ENCODE results near the gene LRMDA. TPM values are rescaled to one million over a fixed set of nuclear protein-coding genes. Genes with fewer than 3 reads are reported as not detected.
"Not testable (repeated sequence)": the region's sequence is repeated elsewhere in the genome, so short reads cannot be mapped to it uniquely, and the experiment has no call there.

The LRMDA gene
- total and polyA plus RNA-seq, 4 experiments from 2014 or later, result not detected

DNA sequence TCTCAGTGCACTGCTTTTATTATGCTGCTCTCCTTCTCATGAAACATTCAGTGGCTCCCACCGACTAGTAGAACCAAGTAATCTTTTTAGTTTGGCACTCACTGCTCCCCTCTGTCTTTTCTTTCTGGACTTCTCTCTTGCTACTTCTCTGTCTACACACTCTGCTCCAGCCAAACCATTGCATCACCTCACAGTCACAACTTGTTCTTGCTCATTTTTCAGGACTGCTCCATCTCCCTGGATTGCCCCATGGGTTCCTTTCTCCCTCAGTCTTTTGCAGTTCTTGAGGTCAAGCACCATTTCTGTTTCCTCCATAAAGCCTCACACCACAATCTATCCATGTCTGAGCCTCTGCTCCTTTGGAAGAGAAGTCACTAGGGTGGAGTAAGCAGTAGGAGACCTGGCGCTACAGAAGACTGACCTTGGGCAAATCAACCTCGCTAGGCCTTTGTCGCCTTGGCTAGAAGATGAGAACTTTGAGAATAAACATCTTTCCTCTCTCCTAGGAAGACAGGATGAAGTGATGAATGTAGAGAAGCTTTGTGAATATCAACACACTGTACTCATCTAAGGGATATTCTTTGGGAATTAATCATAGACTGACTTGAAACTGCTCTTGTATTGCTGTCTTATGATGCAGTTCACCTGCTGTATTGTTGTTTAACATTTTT is 186.2 kb downstream of the LRMDA start:
- H3K9me3 Mint-ChIP-seq, result peaks cover 0 to 2% (median 0%) of the 10 kb centered on the region in 8 donors
- H3K4me3 Mint-ChIP-seq, result no peak overlapping the region
- DNase-seq, result no peak
- intact Hi-C loops (cut with micrococcal nuclease), result no loop called here
- no peaks in the 10 kb centered on the region for H3K36me3 ChIP-seq (ENCODE audit: insufficient read depth, low read length)
- H3K9me3 ChIP-seq (ENCODE audit: control insufficient read depth in 1 of 2, low read length in 2 of 2), result no peaks in the 10 kb centered on the region
- no peak overlapping the region for H3K4me3 ChIP-seq (ENCODE audit: low read length in 2 of 2)
- CTCF ChIA-PET (ENCODE audit: partially characterized antibody), result no interaction called here
- no peaks in the 10 kb centered on the region for H3K4me1 Mint-ChIP-seq
- H3K27ac ChIP-seq (ENCODE audit: low read depth, low read length), result no peak overlapping the region
- H3K27me3 ChIP-seq (ENCODE audit: insufficient read depth, low read length), result no peaks in the 10 kb centered on the region
- no peaks in the 10 kb centered on the region for H3K36me3 Mint-ChIP-seq
- POLR2A ChIA-PET (ENCODE audit: partially characterized antibody), result no interaction called here
- no peak overlapping the region for H3K27ac Mint-ChIP-seq
- no peaks in the 10 kb centered on the region for H3K4me1 ChIP-seq (ENCODE audit: insufficient read depth, low read length)
- H3K27me3 Mint-ChIP-seq, result peaks cover 10 to 14% of the 10 kb centered on the region in 2 donors

DNA sequence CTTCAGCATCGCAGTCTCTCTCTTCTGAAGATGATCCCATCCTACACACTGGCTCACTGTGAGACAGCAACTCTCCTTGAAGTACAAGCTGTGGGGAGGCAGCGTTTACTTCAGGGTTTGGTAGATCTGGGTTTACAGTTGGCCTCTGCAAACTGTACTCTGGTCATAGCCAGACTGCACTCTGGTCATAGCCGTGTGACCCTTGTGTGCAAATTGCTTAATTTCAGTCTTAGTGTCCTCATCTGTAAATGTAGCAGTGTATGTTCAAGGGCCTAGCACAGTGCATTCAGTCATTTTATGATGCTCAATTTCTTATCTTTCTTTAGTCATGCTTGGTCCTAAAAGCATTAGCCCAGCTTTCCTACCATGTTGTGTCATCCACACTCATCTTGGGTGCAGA is 188.2 kb downstream of the LRMDA start:
- CTCF ChIA-PET (ENCODE audit: partially characterized antibody), result no interaction called here
- Mint-ChIP-seq H3K36me3 (no peaks in the 10 kb centered on the region), H3K27me3 (peaks cover 7 to 10% of the 10 kb centered on the region in 2 donors), H3K4me3 (no peak overlapping the region), H3K9me3 (peaks cover 0 to 2% (median 0%) of the 10 kb centered on the region in 8 donors), H3K27ac (no peak overlapping the region), H3K4me1 (no peaks in the 10 kb centered on the region)
- no peaks in the 10 kb centered on the region for H3K27me3 ChIP-seq (ENCODE audit: insufficient read depth, low read length)
- intact Hi-C loops (cut with micrococcal nuclease), result no loop called here
- no peaks in the 10 kb centered on the region for H3K36me3 ChIP-seq (ENCODE audit: insufficient read depth, low read length)
- DNase-seq, result no peak
- no peak overlapping the region for H3K4me3 ChIP-seq (ENCODE audit: low read length in 2 of 2)
- no peaks in the 10 kb centered on the region for H3K9me3 ChIP-seq (ENCODE audit: control insufficient read depth in 1 of 2, low read length in 2 of 2)
- H3K4me1 ChIP-seq (ENCODE audit: insufficient read depth, low read length), result no peaks in the 10 kb centered on the region
- no peak overlapping the region for H3K27ac ChIP-seq (ENCODE audit: low read depth, low read length)
- POLR2A ChIA-PET (ENCODE audit: partially characterized antibody), result no interaction called here

GRCh38 chr10:75620356-75620755 is 188.9 kb downstream of the LRMDA start:
- Histone ChIP-seq H3K27me3 (ENCODE audit: insufficient read depth, low read length) (no peaks in the 10 kb centered on the region), H3K36me3 (ENCODE audit: insufficient read depth, low read length) (no peaks in the 10 kb centered on the region), H3K4me1 (ENCODE audit: insufficient read depth, low read length) (no peaks in the 10 kb centered on the region), H3K9me3 (ENCODE audit: control insufficient read depth in 1 of 2, low read length in 2 of 2) (no peaks in the 10 kb centered on the region), H3K27ac (ENCODE audit: low read depth, low read length) (no peak overlapping the region), H3K4me3 (ENCODE audit: low read length in 2 of 2) (no peak overlapping the region)
- CTCF ChIA-PET (ENCODE audit: partially characterized antibody), result no interaction called here
- Mint-ChIP-seq H3K36me3 (no peaks in the 10 kb centered on the region), H3K4me1 (no peaks in the 10 kb centered on the region), H3K4me3 (no peak overlapping the region), H3K27ac (no peak overlapping the region), H3K27me3 (peaks cover 6 to 10% of the 10 kb centered on the region in 2 donors), H3K9me3 (peaks cover 0 to 2% (median 0%) of the 10 kb centered on the region in 8 donors)
- intact Hi-C loops (cut with micrococcal nuclease), result no loop called here
- no peak for DNase-seq
- POLR2A ChIA-PET (ENCODE audit: partially characterized antibody), result no interaction called here

- H3K36me3 ChIP-seq (ENCODE audit: insufficient read depth, low read length); H3K36me3 Mint-ChIP-seq; H3K4me1 ChIP-seq (ENCODE audit: insufficient read depth, low read length); H3K4me1 Mint-ChIP-seq; H3K27me3 ChIP-seq (ENCODE audit: insufficient read depth, low read length); H3K9me3 ChIP-seq (ENCODE audit: control insufficient read depth in 1 of 2, low read length in 2 of 2); CTCF ChIA-PET (ENCODE audit: partially characterized antibody); H3K27ac Mint-ChIP-seq; DNase-seq; H3K27ac ChIP-seq (ENCODE audit: low read depth, low read length); intact Hi-C loops (cut with micrococcal nuclease); POLR2A ChIA-PET (ENCODE audit: partially characterized antibody); H3K4me3 ChIP-seq (ENCODE audit: low read length in 2 of 2); H3K9me3 Mint-ChIP-seq; H3K4me3 Mint-ChIP-seq: not testable (repeated sequence)
- peaks cover 6 to 10% of the 10 kb centered on the region in 2 donors for H3K27me3 Mint-ChIP-seq
Measured at GRCh38 chr10:75621003-75621402, 189.6 kb downstream of the LRMDA start.

GRCh38 chr10:75622503-75622902 is 191.1 kb downstream of the LRMDA start:
- ChIA-PET CTCF (ENCODE audit: partially characterized antibody) (no interaction called here), POLR2A (ENCODE audit: partially characterized antibody) (no interaction called here)
- H3K4me1 ChIP-seq (ENCODE audit: insufficient read depth, low read length), result no peaks in the 10 kb centered on the region
- H3K4me3 Mint-ChIP-seq, result no peak overlapping the region
- peaks cover 0 to under 1% (median 0%) of the 10 kb centered on the region in 8 donors for H3K9me3 Mint-ChIP-seq
- no peaks in the 10 kb centered on the region for H3K36me3 ChIP-seq (ENCODE audit: insufficient read depth, low read length)
- no peaks in the 10 kb centered on the region for H3K36me3 Mint-ChIP-seq
- no peaks in the 10 kb centered on the region for H3K9me3 ChIP-seq (ENCODE audit: control insufficient read depth in 1 of 2, low read length in 2 of 2)
- H3K4me1 Mint-ChIP-seq, result no peaks in the 10 kb centered on the region
- no peaks in the 10 kb centered on the region for H3K27me3 ChIP-seq (ENCODE audit: insufficient read depth, low read length)
- no peak overlapping the region for H3K27ac Mint-ChIP-seq
- H3K27me3 Mint-ChIP-seq, result peaks cover 1 to 4% of the 10 kb centered on the region in 2 donors
- intact Hi-C loops (cut with micrococcal nuclease), result no loop called here
- no peak for DNase-seq
- H3K27ac ChIP-seq (ENCODE audit: low read depth, low read length), result no peak overlapping the region
- H3K4me3 ChIP-seq (ENCODE audit: low read length in 2 of 2), result no peak overlapping the region

DNA sequence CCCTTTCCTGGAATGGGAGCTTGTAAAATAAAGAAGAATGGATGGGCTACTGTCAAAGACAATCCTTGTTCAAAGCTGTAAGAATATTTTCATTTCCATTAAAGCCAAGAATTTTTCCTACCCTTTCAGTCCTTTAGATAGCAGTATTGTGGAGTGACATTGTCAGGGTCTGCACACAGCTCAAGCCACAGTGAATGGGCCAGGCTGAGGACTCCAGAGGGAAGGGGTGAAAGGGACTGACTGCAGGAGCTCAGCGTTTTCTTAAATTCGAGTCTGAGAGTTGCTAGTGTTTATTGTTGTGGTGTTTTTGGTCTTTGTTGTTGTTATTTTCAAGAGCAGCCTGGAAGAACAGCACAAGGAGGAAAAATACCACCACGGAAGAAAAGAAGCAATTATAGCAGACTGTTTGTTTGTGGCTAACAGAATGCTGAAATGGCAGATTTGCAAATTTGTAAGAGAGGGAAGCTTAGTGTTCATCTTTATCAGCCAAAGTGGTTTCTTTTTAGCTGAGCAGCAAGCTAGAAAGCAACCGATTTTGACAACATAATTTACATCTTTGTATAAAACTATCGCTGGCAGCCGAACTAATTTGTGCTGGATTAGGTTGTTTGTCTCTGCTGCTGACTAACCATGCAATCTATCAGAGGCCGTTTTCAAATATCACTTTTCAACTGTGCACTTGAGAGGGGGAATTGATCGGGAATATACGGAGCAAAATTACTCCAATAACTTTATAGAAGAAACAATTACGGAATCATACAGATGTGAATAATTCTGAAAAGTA is 192.1 kb downstream of the LRMDA start:
- no peak overlapping the region for H3K4me3 ChIP-seq (ENCODE audit: low read length in 2 of 2)
- H3K27me3 Mint-ChIP-seq, result peaks cover 0 to 4% of the 10 kb centered on the region in 2 donors
- no peaks in the 10 kb centered on the region for H3K36me3 Mint-ChIP-seq
- ChIA-PET CTCF (ENCODE audit: partially characterized antibody) (no interaction called here), POLR2A (ENCODE audit: partially characterized antibody) (no interaction called here)
- no peaks in the 10 kb centered on the region for H3K4me1 ChIP-seq (ENCODE audit: insufficient read depth, low read length)
- H3K9me3 Mint-ChIP-seq, result no peaks in the 10 kb centered on the region
- intact Hi-C loops (cut with micrococcal nuclease), result no loop called here
- no peak overlapping the region for H3K4me3 Mint-ChIP-seq
- no peaks in the 10 kb centered on the region for H3K36me3 ChIP-seq (ENCODE audit: insufficient read depth, low read length)
- no peaks in the 10 kb centered on the region for H3K27me3 ChIP-seq (ENCODE audit: insufficient read depth, low read length)
- H3K27ac Mint-ChIP-seq, result no peak overlapping the region
- H3K4me1 Mint-ChIP-seq, result no peaks in the 10 kb centered on the region
- H3K9me3 ChIP-seq (ENCODE audit: control insufficient read depth in 1 of 2, low read length in 2 of 2), result no peaks in the 10 kb centered on the region
- no peak overlapping the region for H3K27ac ChIP-seq (ENCODE audit: low read depth, low read length)
- no peak for DNase-seq

- ChIA-PET CTCF (ENCODE audit: partially characterized antibody) (interaction anchor here (0.6 kb wide), 1 partner anchor 72 kb away, joined by 3 read pairs; no protein-coding TSS in a partner anchor), POLR2A (ENCODE audit: partially characterized antibody) (no interaction called here)
- Histone ChIP-seq H3K4me3 (ENCODE audit: low read length in 2 of 2) (no peak overlapping the region), H3K9me3 (ENCODE audit: control insufficient read depth in 1 of 2, low read length in 2 of 2) (no peaks in the 10 kb centered on the region), H3K27me3 (ENCODE audit: insufficient read depth, low read length) (no peaks in the 10 kb centered on the region), H3K36me3 (ENCODE audit: insufficient read depth, low read length) (no peaks in the 10 kb centered on the region), H3K27ac (ENCODE audit: low read depth, low read length) (no peak overlapping the region), H3K4me1 (ENCODE audit: insufficient read depth, low read length) (no peaks in the 10 kb centered on the region)
- DNase-seq, result no peak
- intact Hi-C loops (cut with micrococcal nuclease), result no loop called here
- H3K9me3 Mint-ChIP-seq, result no peaks in the 10 kb centered on the region
- no peak overlapping the region for H3K27ac Mint-ChIP-seq
- no peak overlapping the region for H3K4me3 Mint-ChIP-seq
- H3K27me3 Mint-ChIP-seq, result peaks cover 0 to 4% of the 10 kb centered on the region in 2 donors
- H3K4me1 Mint-ChIP-seq, result no peaks in the 10 kb centered on the region
- no peaks in the 10 kb centered on the region for H3K36me3 Mint-ChIP-seq
Measured at GRCh38 chr10:75624638-75625037, 193.2 kb downstream of the LRMDA start.
